HEK293 (cell line): ENCODE measurements around the gene MCIDAS.

Source experiments
- CTCF ChIA-PET: fragments of 350-600 bp; formaldehyde crosslinking; extraction: SDS; loops from one replicate; lab custom pipeline; 2021; ENCODE audit warnings: antibody characterized with exemption; lab: Yijun Ruan, JAX
- POLR2A ChIA-PET: fragments of 300-600 bp; formaldehyde crosslinking; extraction: SDS; loops from one replicate; lab custom pipeline; 2020; ENCODE audit warnings: antibody characterized with exemption, inconsistent platforms; lab: Yijun Ruan, JAX
- H3K27ac ChIP-seq: fragments of 200-500 bp; sonication (Bioruptor generic); 2 replicates; pipeline ENCODE4 v1.5.1; 2014; ENCODE audit warnings: low read depth, low read length, control low read depth, inconsistent platforms; ENCODE audit errors: extremely low read depth
- H3K36me3 ChIP-seq, 2 experiments: fragments of 200-500 bp in 1 of 2; sonication (Bioruptor generic) in 1 of 2; 1 replicate in 1 of 2; 2 replicates in 1 of 2; pipeline ENCODE4 v1.5.1; 2014 to 2017; ENCODE audit warnings: inconsistent platforms in 2 of 2, low read length in 2 of 2; ENCODE audit not compliant: control insufficient read depth in 2 of 2, insufficient read depth in 1 of 2
- H3K4me1 ChIP-seq: fragments of 200-500 bp; sonication (Bioruptor generic); 2 replicates; pipeline ENCODE4 v1.5.1; 2014; ENCODE audit warnings: mild to moderate bottlenecking, low read length, inconsistent platforms; ENCODE audit not compliant: control insufficient read depth, insufficient read depth
- H3K4me3 ChIP-seq: 2 replicates; pipeline ENCODE4 v1.5.1; 2011; ENCODE audit warnings: low read depth, mild to moderate bottlenecking, control low read depth, low read length, moderate library complexity
- H3K9me3 ChIP-seq: fragments of 200-500 bp; sonication (Bioruptor generic); 2 replicates; pipeline ENCODE4 v1.5.1; 2014; ENCODE audit warnings: low read depth, low read length, inconsistent platforms; ENCODE audit not compliant: control insufficient read depth, insufficient read depth
- EGR2 ChIP-seq: fragments of 450-650 bp; formaldehyde crosslinking; IDR thresholded peaks from 2 replicates; pipeline ENCODE4 v1.5.1; 2016; ENCODE audit warnings: low read depth, missing biosample characterization, missing genetic modification characterization
- OSR2 ChIP-seq: fragments of 450-650 bp; formaldehyde crosslinking; IDR thresholded peaks from 2 replicates; pipeline ENCODE4 v1.5.1; 2016; ENCODE audit warnings: missing biosample characterization, missing genetic modification characterization
- PRDM1 ChIP-seq: fragments of 450-650 bp; formaldehyde crosslinking; IDR thresholded peaks from 2 replicates; pipeline ENCODE4; 2016; ENCODE audit warnings: missing biosample characterization, missing genetic modification characterization
- SP3 ChIP-seq: fragments of 450-650 bp; formaldehyde crosslinking; IDR thresholded peaks from 2 replicates; pipeline ENCODE4 v1.5.1; 2016; ENCODE audit warnings: missing biosample characterization, missing genetic modification characterization
- SP7 ChIP-seq: fragments of 450-650 bp; formaldehyde crosslinking; IDR thresholded peaks from 2 replicates; pipeline ENCODE4 v1.5.1; 2016; ENCODE audit warnings: missing biosample characterization, missing genetic modification characterization
- ZFP37 ChIP-seq: fragments of 450-650 bp; formaldehyde crosslinking; IDR thresholded peaks from 2 replicates; pipeline ENCODE4 v1.5.1; 2016; ENCODE audit warnings: missing biosample characterization, missing genetic modification characterization
- ZNF112 ChIP-seq: fragments of 450-650 bp; formaldehyde crosslinking; IDR thresholded peaks from 2 replicates; pipeline ENCODE4 v1.5.0; 2017; ENCODE audit warnings: missing biosample characterization, missing genetic modification characterization
- ZNF138 ChIP-seq: fragments of 450-650 bp; formaldehyde crosslinking; IDR thresholded peaks from 2 replicates; pipeline ENCODE4 v1.5.1; 2016; ENCODE audit warnings: missing biosample characterization, missing genetic modification characterization, borderline replicate concordance
- ZNF155 ChIP-seq: fragments of 450-650 bp; formaldehyde crosslinking; IDR thresholded peaks from 2 replicates; pipeline ENCODE4 v1.5.1; 2016; ENCODE audit warnings: missing biosample characterization, missing genetic modification characterization
- ZNF248 ChIP-seq: fragments of 450-650 bp; formaldehyde crosslinking; IDR thresholded peaks from 2 replicates; pipeline ENCODE4 v1.5.1; 2017; ENCODE audit warnings: missing biosample characterization, missing genetic modification characterization
- ZNF335 ChIP-seq: fragments of 450-650 bp; formaldehyde crosslinking; conservative IDR thresholded peaks from 2 replicates; pipeline ENCODE4 v1.5.1; 2016; ENCODE audit warnings: missing biosample characterization, missing genetic modification characterization
- ZNF341 ChIP-seq: fragments of 450-650 bp; formaldehyde crosslinking; IDR thresholded peaks from 2 replicates; pipeline ENCODE4; 2016; ENCODE audit warnings: low read depth, missing biosample characterization, missing genetic modification characterization
- ZNF394 ChIP-seq: fragments of 450-650 bp; formaldehyde crosslinking; IDR thresholded peaks from 2 replicates; pipeline ENCODE4 v1.5.1; 2016; ENCODE audit warnings: missing biosample characterization, missing genetic modification characterization, mild to moderate bottlenecking, moderate library complexity, borderline replicate concordance
- ZNF404 ChIP-seq: fragments of 450-650 bp; formaldehyde crosslinking; IDR thresholded peaks from 2 replicates; pipeline ENCODE4 v1.5.1; 2017; ENCODE audit warnings: missing biosample characterization, missing genetic modification characterization
- ZNF48 ChIP-seq: fragments of 450-650 bp; formaldehyde crosslinking; IDR thresholded peaks from 2 replicates; pipeline ENCODE4 v1.5.1; 2016; ENCODE audit warnings: missing biosample characterization, missing genetic modification characterization
- ZNF561 ChIP-seq: fragments of 450-650 bp; IDR thresholded peaks from 2 replicates; pipeline ENCODE4 v1.5.1; 2018; ENCODE audit warnings: missing biosample characterization, missing genetic modification characterization, borderline replicate concordance
- ZNF571 ChIP-seq: fragments of 450-650 bp; formaldehyde crosslinking; IDR thresholded peaks from 2 replicates; pipeline ENCODE4 v1.5.0; 2017; ENCODE audit warnings: missing biosample characterization, missing genetic modification characterization
- ZNF580 ChIP-seq: fragments of 450-650 bp; formaldehyde crosslinking; IDR thresholded peaks from 2 replicates; pipeline ENCODE4 v1.5.1; 2016; ENCODE audit warnings: missing biosample characterization, missing genetic modification characterization
- ZNF624 ChIP-seq: fragments of 450-650 bp; formaldehyde crosslinking; IDR thresholded peaks from 2 replicates; pipeline ENCODE4 v1.5.1; 2017; ENCODE audit warnings: missing biosample characterization, missing genetic modification characterization
- ZNF843 ChIP-seq: fragments of 450-650 bp; formaldehyde crosslinking; IDR thresholded peaks from 2 replicates; pipeline ENCODE4 v1.5.1; 2016; ENCODE audit warnings: missing biosample characterization, missing genetic modification characterization
- TF ChIP-seq, protein P1 (sequence below): fragments of 450-650 bp; formaldehyde crosslinking; conservative IDR thresholded peaks from 2 replicates; pipeline ENCODE4 v1.5.1; 2016; ENCODE audit warnings: low read depth, missing biosample characterization, missing genetic modification characterization
- TF ChIP-seq, protein P2 (sequence below): fragments of 450-650 bp; formaldehyde crosslinking; IDR thresholded peaks from 2 replicates; pipeline ENCODE4 v1.5.1; 2017; ENCODE audit warnings: missing biosample characterization, missing genetic modification characterization

MCIDAS gene

DNA sequence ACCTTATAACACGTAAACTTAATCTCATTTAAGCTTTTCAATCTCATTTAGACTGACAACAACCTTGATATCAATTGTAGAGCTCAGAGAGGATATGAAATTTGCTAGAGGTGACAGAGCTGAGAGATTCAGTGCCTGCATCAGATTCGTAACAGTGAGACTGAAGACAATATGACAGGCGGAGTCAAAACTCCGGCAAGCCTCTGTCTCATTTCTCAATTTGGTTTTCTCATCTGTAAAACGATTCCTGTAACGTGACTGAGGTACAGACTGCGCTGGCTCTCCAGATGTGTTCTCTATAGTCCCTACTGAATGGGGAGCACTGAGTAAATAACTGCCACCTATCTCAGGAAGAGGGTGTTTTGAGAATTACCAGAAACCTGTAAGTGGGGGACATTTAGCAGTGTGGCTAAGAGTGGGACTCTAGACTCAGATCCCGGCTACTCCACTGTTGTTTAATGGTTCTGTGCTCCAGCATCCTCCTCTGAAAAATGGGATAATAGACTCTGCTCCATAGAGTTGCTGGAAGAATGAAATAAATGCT lies 3.0 kb upstream of the MCIDAS start (continued):
- TF ChIP-seq, protein P1, sequence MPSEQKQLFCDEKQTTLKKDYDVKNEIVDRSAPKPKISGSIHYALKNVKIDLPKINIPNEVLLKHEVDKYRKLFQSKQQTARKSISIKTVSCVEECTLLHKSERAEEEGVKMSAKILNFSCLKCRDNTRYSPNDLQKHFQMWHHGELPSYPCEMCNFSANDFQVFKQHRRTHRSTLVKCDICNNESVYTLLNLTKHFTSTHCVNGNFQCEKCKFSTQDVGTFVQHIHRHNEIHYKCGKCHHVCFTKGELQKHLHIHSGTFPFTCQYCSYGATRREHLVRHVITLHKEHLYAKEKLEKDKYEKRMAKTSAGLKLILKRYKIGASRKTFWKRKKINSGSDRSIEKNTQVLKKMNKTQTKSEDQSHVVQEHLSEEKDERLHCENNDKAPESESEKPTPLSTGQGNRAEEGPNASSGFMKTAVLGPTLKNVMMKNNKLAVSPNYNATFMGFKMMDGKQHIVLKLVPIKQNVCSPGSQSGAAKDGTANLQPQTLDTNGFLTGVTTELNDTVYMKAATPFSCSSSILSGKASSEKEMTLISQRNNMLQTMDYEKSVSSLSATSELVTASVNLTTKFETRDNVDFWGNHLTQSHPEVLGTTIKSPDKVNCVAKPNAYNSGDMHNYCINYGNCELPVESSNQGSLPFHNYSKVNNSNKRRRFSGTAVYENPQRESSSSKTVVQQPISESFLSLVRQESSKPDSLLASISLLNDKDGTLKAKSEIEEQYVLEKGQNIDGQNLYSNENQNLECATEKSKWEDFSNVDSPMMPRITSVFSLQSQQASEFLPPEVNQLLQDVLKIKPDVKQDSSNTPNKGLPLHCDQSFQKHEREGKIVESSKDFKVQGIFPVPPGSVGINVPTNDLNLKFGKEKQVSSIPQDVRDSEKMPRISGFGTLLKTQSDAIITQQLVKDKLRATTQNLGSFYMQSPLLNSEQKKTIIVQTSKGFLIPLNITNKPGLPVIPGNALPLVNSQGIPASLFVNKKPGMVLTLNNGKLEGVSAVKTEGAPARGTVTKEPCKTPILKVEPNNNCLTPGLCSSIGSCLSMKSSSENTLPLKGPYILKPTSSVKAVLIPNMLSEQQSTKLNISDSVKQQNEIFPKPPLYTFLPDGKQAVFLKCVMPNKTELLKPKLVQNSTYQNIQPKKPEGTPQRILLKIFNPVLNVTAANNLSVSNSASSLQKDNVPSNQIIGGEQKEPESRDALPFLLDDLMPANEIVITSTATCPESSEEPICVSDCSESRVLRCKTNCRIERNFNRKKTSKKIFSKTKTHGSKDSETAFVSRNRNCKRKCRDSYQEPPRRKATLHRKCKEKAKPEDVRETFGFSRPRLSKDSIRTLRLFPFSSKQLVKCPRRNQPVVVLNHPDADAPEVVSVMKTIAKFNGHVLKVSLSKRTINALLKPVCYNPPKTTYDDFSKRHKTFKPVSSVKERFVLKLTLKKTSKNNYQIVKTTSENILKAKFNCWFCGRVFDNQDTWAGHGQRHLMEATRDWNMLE (tag by site-specific recombination) = no peak

DNA sequence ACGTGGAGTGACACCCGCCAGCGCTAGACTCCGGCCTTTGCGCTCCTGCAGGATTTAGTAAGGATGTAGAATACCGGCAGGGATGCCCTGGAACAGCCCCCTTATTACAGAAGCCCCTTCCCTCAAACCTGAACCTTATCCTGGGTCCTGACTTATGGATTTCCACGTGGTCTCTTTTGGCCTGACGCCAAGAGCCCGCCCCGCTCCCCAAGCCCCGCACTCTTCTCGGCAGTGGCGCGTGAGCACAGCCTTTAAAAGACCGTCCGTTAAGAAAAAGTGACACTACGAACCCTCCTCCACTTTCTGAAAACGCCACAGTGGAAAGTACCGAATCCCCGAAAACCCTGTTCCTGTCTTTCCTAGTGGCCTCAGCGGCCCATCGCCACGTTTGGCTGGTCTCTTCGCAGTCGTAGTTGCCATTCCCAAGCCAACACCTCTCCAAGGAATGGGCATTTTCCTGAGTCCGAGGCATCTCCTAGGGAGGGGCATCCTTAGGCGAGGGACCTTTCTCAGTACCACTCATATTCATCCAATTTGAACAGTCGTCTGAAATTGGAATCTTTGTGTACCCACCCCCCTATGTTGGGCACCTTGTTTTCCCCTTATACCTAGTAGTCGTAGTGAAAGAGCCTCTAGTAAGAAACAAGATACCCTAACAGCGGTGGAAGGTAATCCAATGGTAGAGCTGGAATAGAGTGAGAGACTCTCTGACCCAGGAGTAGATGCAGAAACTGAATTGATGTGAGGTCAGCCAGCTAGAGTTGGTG lies 732 bp upstream of the MCIDAS start:
- H3K27ac ChIP-seq = peak overlapping the region; percentile 92; the same call in 1 of the 2 replicates
- ChIA-PET POLR2A (interaction anchor here (2.3 kb wide), 1 partner anchor 54 kb away, joined by 6 read pairs; the partner anchor contains the start of gene CDC20B), CTCF (interaction anchor here (0.7 kb wide), 1 partner anchor 78 kb away, joined by 3 read pairs; no protein-coding TSS in a partner anchor)
- H3K4me1 ChIP-seq = no peaks in the 10 kb centered on the region; the same call in 1 of the 2 replicates
- TF ChIP-seq ZNF335 (peak; percentile 88), PRDM1 (tag by site-specific recombination) (0 out of 2 replicates have a peak, but pooled peaks have one; percentile 28), ZNF561 (tag by site-specific recombination) (0 out of 2 replicates have a peak, but pooled peaks have one; percentile 10), ZNF48 (tag by site-specific recombination) (no peak), ZNF404 (tag by site-specific recombination) (no peak), OSR2 (no peak), ZNF341 (tag by site-specific recombination) (0 out of 2 replicates have a peak, but pooled peaks have one; percentile 42), ZNF843 (tag by site-specific recombination) (no peak), SP3 (tag by site-specific recombination) (peak; percentile 3; the same call in 1 of the 2 replicates)
- TF ChIP-seq, protein P2, sequence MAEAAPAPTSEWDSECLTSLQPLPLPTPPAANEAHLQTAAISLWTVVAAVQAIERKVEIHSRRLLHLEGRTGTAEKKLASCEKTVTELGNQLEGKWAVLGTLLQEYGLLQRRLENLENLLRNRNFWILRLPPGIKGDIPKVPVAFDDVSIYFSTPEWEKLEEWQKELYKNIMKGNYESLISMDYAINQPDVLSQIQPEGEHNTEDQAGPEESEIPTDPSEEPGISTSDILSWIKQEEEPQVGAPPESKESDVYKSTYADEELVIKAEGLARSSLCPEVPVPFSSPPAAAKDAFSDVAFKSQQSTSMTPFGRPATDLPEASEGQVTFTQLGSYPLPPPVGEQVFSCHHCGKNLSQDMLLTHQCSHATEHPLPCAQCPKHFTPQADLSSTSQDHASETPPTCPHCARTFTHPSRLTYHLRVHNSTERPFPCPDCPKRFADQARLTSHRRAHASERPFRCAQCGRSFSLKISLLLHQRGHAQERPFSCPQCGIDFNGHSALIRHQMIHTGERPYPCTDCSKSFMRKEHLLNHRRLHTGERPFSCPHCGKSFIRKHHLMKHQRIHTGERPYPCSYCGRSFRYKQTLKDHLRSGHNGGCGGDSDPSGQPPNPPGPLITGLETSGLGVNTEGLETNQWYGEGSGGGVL (tag by site-specific recombination) = no peak
- H3K36me3 ChIP-seq = peaks cover 0 to under 1% of the 10 kb centered on the region in 2 experiments; a peak in 1 of 3 replicates
- H3K4me3 ChIP-seq = peak overlapping the region; percentile 49
- H3K9me3 ChIP-seq = no peaks in the 10 kb centered on the region

DNA sequence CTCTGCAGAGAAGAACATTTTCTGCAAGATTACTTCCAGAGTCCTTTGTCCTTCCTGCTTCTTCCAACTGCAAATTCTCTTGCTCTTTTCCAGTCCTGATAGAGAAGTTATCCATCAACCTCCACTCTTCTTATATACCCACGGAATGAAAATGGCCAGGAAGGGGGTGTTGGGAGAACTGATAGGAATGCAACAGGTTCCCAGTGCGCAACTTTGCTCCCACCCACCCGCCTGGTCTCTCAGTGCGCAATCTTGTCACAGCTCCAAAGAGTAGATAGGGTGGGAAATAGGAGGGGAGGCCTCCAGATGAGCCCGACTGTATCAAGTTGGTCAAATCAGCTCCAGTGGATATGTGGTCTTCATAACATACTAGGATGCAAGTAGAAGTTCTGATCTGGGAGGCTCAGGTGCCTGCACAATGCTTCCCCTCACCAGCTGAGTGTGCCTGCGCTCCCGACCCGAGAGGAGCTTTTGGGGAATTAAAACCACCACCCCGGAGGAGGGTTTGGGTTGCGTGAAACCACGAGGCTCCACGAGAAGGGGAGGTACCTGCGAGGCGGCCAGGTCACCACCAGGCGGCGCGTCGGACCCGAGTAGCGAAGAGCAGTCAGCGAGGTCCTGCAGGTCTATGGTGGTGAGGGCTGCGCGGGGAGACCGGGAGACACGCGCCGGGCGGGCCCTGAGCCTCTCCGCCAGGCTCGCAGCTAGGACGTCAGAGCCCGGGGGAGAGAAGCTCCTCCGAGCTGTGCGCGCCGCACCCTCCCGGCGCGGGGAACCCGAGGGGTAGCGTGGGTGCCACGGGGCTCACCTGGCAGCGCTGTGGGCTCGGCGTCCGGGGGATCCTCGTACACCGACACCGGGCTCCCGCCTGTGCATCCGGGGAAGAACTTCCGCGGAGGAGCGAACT lies 835 bp downstream of the MCIDAS start:
- peak overlapping the region; percentile 92 for H3K27ac ChIP-seq
- H3K9me3 ChIP-seq = no peaks in the 10 kb centered on the region
- peak overlapping the region; percentile 49 for H3K4me3 ChIP-seq
- CTCF ChIA-PET = interaction anchor here (0.6 to 2.9 kb wide), 31 partner anchors 9 to 676 kb away, joined by 3 to 24 read pairs (median 3); no protein-coding TSS in a partner anchor
- H3K4me1 ChIP-seq = no peaks in the 10 kb centered on the region; the same call in 1 of the 2 replicates
- H3K36me3 ChIP-seq = peaks cover 0 to 11% of the 10 kb centered on the region in 2 experiments; a peak in 1 of 3 replicates
- POLR2A ChIA-PET = interaction anchor here (0.9 to 2.3 kb wide), 5 partner anchors 9 to 81 kb away, joined by 3 to 14 read pairs (median 4); partner anchors contain the start of genes CDC20B, DHX29 and MTREX
- TF ChIP-seq ZNF580 (no peak), ZNF155 (tag by site-specific recombination) (no peak), ZNF138 (tag by site-specific recombination) (no peak), ZNF248 (no peak), ZNF112 (tag by site-specific recombination) (no peak), SP7 (tag by site-specific recombination) (peak; percentile 79), ZNF394 (no peak), ZNF624 (tag by site-specific recombination) (no peak), ZNF571 (tag by site-specific recombination) (no peak), EGR2 (no peak), ZFP37 (tag by site-specific recombination) (peak; percentile 91; the same call in 1 of the 2 replicates)
